HG03521 (cell line): ENCODE results near the gene KCTD14.

Experiments
- ATAC-seq: cut with Tn5 transposase; IDR thresholded peaks from one replicate; pipeline ENCODE4 v1.9.1; 2021; ENCODE audit warnings: mild to moderate bottlenecking, moderate library complexity; ENCODE audit not compliant: unreplicated experiment

Gene KCTD14

GRCh38 chr11:77966338-77966737, 56.7 kb downstream of the KCTD14 start:
- ATAC-seq = no peak
